Measurements from ENCODE around the gene KCTD19.
"Not testable (repeated sequence)": the region's sequence is repeated elsewhere in the genome, so short reads cannot be mapped to it uniquely, and the experiment has no call there.

Gene KCTD19

GRCh38 chr16:67326472-67327309 lies at the start of gene KCTD19, which contains the start of gene LRRC36:
Gene KCTD19 (minus strand): TSS chr16:67326741. CDS start chr16:67326707, 34 bp downstream.
Gene LRRC36 (plus strand): TSS chr16:67326815. CDS start chr16:67326863, 48 bp downstream.
- Histone ChIP-seq H3K36me3 (replicated peaks) (no peaks in the 10 kb centered on the region), H3K27me3 (ENCODE audit: low read depth) (peaks cover 3% of the 10 kb centered on the region), H3K4me3 (peak within 1 kb of the TSS; percentile 53), H3K4me1 (no peaks in the 10 kb centered on the region; the same call in 1 of the 2 replicates), H3K9me3 (no peaks in the 10 kb centered on the region)
- peak; percentile 78 to 98 for DNase-seq (ENCODE audit: low spot score in 2 of 2)
- in situ Hi-C loops (cut with MboI; ENCODE audit: low sequenced_read_pairs), result no loop called here

- H3K36me3 ChIP-seq (replicated peaks); H3K27me3 ChIP-seq (ENCODE audit: low read depth); DNase-seq (ENCODE audit: low spot score in 2 of 2); H3K4me3 ChIP-seq; in situ Hi-C loops (cut with MboI; ENCODE audit: low sequenced_read_pairs); H3K4me1 ChIP-seq; H3K9me3 ChIP-seq: not testable (repeated sequence)
Measured at GRCh38 chr16:67376012-67376411, 49.5 kb upstream of the KCTD19 start.

GRCh38 chr16:67372664-67373063 lies 46.1 kb upstream of the KCTD19 start:
- in situ Hi-C loops (cut with MboI; ENCODE audit: low sequenced_read_pairs), result no loop called here

GRCh38 chr16:67370661-67371060 lies 44.1 kb upstream of the KCTD19 start:
- Histone ChIP-seq H3K4me1 (no peaks in the 10 kb centered on the region), H3K27me3 (ENCODE audit: low read depth) (peaks cover 16% of the 10 kb centered on the region; the same call in 1 of the 2 replicates), H3K9me3 (no peaks in the 10 kb centered on the region; the same call in 1 of the 2 replicates), H3K36me3 (replicated peaks) (no peaks in the 10 kb centered on the region), H3K4me3 (no peak overlapping the region)
- in situ Hi-C loops (cut with MboI; ENCODE audit: low sequenced_read_pairs), result no loop called here
- DNase-seq (ENCODE audit: low spot score in 2 of 2), result no peak

More at GRCh38 chr16:67372664-67373063, 46.1 kb upstream of the KCTD19 start:
- H3K9me3 ChIP-seq, result no peaks in the 10 kb centered on the region; the same call in 1 of the 2 replicates
- no peak for DNase-seq (ENCODE audit: low spot score in 2 of 2)
- no peaks in the 10 kb centered on the region for H3K36me3 ChIP-seq (replicated peaks)
- H3K4me1 ChIP-seq, result no peaks in the 10 kb centered on the region
- no peak overlapping the region for H3K4me3 ChIP-seq
- peaks cover 10% of the 10 kb centered on the region; the same call in 1 of the 2 replicates for H3K27me3 ChIP-seq (ENCODE audit: low read depth)

GRCh38 chr16:67364600-67365235 lies 38.2 kb upstream of the KCTD19 start:
- no peaks in the 10 kb centered on the region for H3K36me3 ChIP-seq (replicated peaks)
- in situ Hi-C loops (cut with MboI; ENCODE audit: low sequenced_read_pairs), result no loop called here
- H3K4me3 ChIP-seq, result no peak overlapping the region
- no peaks in the 10 kb centered on the region for H3K9me3 ChIP-seq
- peaks cover 6% of the 10 kb centered on the region for H3K4me1 ChIP-seq
- no peak for DNase-seq (ENCODE audit: low spot score in 2 of 2)
- peaks cover 33% of the 10 kb centered on the region for H3K27me3 ChIP-seq (ENCODE audit: low read depth)

GRCh38 chr16:67361038-67361437 lies 34.5 kb upstream of the KCTD19 start:
- Histone ChIP-seq H3K9me3 (no peaks in the 10 kb centered on the region), H3K4me1 (peaks cover 6% of the 10 kb centered on the region), H3K27me3 (ENCODE audit: low read depth) (peaks cover 25% of the 10 kb centered on the region), H3K4me3 (no peak overlapping the region), H3K36me3 (replicated peaks) (no peaks in the 10 kb centered on the region)
- no peak for DNase-seq (ENCODE audit: low spot score in 2 of 2)
- in situ Hi-C loops (cut with MboI; ENCODE audit: low sequenced_read_pairs), result no loop called here

GRCh38 chr16:67359540-67360269 lies 33.2 kb upstream of the KCTD19 start:
- H3K4me3 ChIP-seq; DNase-seq (ENCODE audit: low spot score in 2 of 2); H3K9me3 ChIP-seq; H3K4me1 ChIP-seq; in situ Hi-C loops (cut with MboI; ENCODE audit: low sequenced_read_pairs); H3K36me3 ChIP-seq (replicated peaks): not testable (repeated sequence)
- peaks cover 16% of the 10 kb centered on the region for H3K27me3 ChIP-seq (ENCODE audit: low read depth)

GRCh38 chr16:67357561-67357960 lies 31.0 kb upstream of the KCTD19 start:
- no peak for DNase-seq (ENCODE audit: low spot score in 2 of 2)
- no peaks in the 10 kb centered on the region for H3K4me1 ChIP-seq
- peaks cover 9% of the 10 kb centered on the region; the same call in 1 of the 2 replicates for H3K27me3 ChIP-seq (ENCODE audit: low read depth)
- no peak overlapping the region for H3K4me3 ChIP-seq
- in situ Hi-C loops (cut with MboI; ENCODE audit: low sequenced_read_pairs), result no loop called here
- H3K36me3 ChIP-seq (replicated peaks), result no peaks in the 10 kb centered on the region
- no peaks in the 10 kb centered on the region for H3K9me3 ChIP-seq

GRCh38 chr16:67356396-67356795 lies 29.9 kb upstream of the KCTD19 start:
- Histone ChIP-seq H3K36me3 (replicated peaks) (no peaks in the 10 kb centered on the region), H3K4me3 (no peak overlapping the region), H3K27me3 (ENCODE audit: low read depth) (peaks cover 11% of the 10 kb centered on the region; the same call in 1 of the 2 replicates), H3K4me1 (no peaks in the 10 kb centered on the region), H3K9me3 (no peaks in the 10 kb centered on the region)
- in situ Hi-C loops (cut with MboI; ENCODE audit: low sequenced_read_pairs), result no loop called here
- DNase-seq (ENCODE audit: low spot score in 2 of 2), result no peak

GRCh38 chr16:67352463-67352862 lies 25.9 kb upstream of the KCTD19 start:
- in situ Hi-C loops (cut with MboI; ENCODE audit: low sequenced_read_pairs); H3K9me3 ChIP-seq; H3K4me1 ChIP-seq; H3K4me3 ChIP-seq; DNase-seq (ENCODE audit: low spot score in 2 of 2); H3K36me3 ChIP-seq (replicated peaks): not testable (repeated sequence)
- peaks cover 14% of the 10 kb centered on the region; the same call in 1 of the 2 replicates for H3K27me3 ChIP-seq (ENCODE audit: low read depth)

GRCh38 chr16:67350324-67350723 lies 23.8 kb upstream of the KCTD19 start:
- Histone ChIP-seq H3K4me1 (no peaks in the 10 kb centered on the region), H3K27me3 (ENCODE audit: low read depth) (peaks cover 16% of the 10 kb centered on the region; the same call in 1 of the 2 replicates), H3K9me3 (no peaks in the 10 kb centered on the region), H3K4me3 (no peak overlapping the region), H3K36me3 (replicated peaks) (no peaks in the 10 kb centered on the region)
- in situ Hi-C loops (cut with MboI; ENCODE audit: low sequenced_read_pairs), result no loop called here
- DNase-seq (ENCODE audit: low spot score in 2 of 2), result no peak

- H3K27me3 ChIP-seq (ENCODE audit: low read depth), result peaks cover 16% of the 10 kb centered on the region; the same call in 1 of the 2 replicates
- no peaks in the 10 kb centered on the region for H3K4me1 ChIP-seq
- in situ Hi-C loops (cut with MboI; ENCODE audit: low sequenced_read_pairs), result no loop called here
- H3K36me3 ChIP-seq (replicated peaks), result no peaks in the 10 kb centered on the region
- H3K4me3 ChIP-seq, result no peak overlapping the region
- H3K9me3 ChIP-seq, result no peaks in the 10 kb centered on the region
- DNase-seq (ENCODE audit: low spot score in 2 of 2), result peak in 1 of 2 experiments; percentile 50
Measured at GRCh38 chr16:67349172-67349571, 22.6 kb upstream of the KCTD19 start.

GRCh38 chr16:67346341-67346740 lies 19.8 kb upstream of the KCTD19 start:
- in situ Hi-C loops (cut with MboI; ENCODE audit: low sequenced_read_pairs), result no loop called here
- no peak overlapping the region for H3K4me3 ChIP-seq
- no peak for DNase-seq (ENCODE audit: low spot score in 2 of 2)
- H3K36me3 ChIP-seq (replicated peaks), result no peaks in the 10 kb centered on the region
- peaks cover 7% of the 10 kb centered on the region for H3K27me3 ChIP-seq (ENCODE audit: low read depth)
- H3K4me1 ChIP-seq, result no peaks in the 10 kb centered on the region
- H3K9me3 ChIP-seq, result no peaks in the 10 kb centered on the region
